Psoas muscle (tissue), 8 donors: ENCODE data around the gene WWOX. TPM values are rescaled to one million over a fixed set of nuclear protein-coding genes. Genes with fewer than 3 reads are reported as not detected.

Experiments
- ATAC-seq, 4 donors: fragments of 200-7000 bp; cut with Tn5 transposase; one replicate each; pipeline ENCODE4 v1.9.1; 2020; ENCODE audit warnings: moderate library complexity in 3 of 4, mild to moderate bottlenecking in 2 of 4
- DNase-seq, 2 donors: peaks; one replicate each; pipeline ENCODE4 v3.0.0-alpha.2; 2020
- H3K27ac ChIP-seq: fragments of 200-600 bp; one replicate; pipeline ENCODE4 v1.8.0; 2022
- H3K27me3 ChIP-seq, 3 donors: fragments of 200-600 bp in 1 of 3; one replicate each; pipeline versions ENCODE4 v1.6.1 to v1.8.0; 2013 to 2022; ENCODE audit warnings: low read length in 2 of 3, mild to moderate bottlenecking in 2 of 3, moderate library complexity in 1 of 3; ENCODE audit not compliant: insufficient read depth in 3 of 3
- H3K36me3 ChIP-seq, 2 donors: fragments of 200-600 bp in 1 of 2; one replicate each; pipeline versions ENCODE4 v1.6.1 to v1.8.0; 2013 to 2022; ENCODE audit warnings: low read depth in 1 of 2, mild to moderate bottlenecking in 1 of 2, moderate library complexity in 1 of 2; ENCODE audit not compliant: insufficient read depth in 1 of 2
- H3K4me1 ChIP-seq: fragments of 200-600 bp; one replicate; pipeline ENCODE4 v1.8.0; 2022
- H3K4me3 ChIP-seq: fragments of 200-600 bp; one replicate; pipeline ENCODE4 v1.8.0; 2022; ENCODE audit warnings: mild to moderate bottlenecking
- H3K9me3 ChIP-seq: fragments of 200-600 bp; one replicate; pipeline ENCODE4 v1.8.0; 2022
- CTCF ChIP-seq: fragments of 200-600 bp; IDR thresholded peaks from one replicate; pipeline ENCODE4 v1.8.0; 2022; ENCODE audit warnings: antibody characterized with exemption
- WGBS, 3 donors: extraction: QIAGEN DNeasy Blood & Tissue Kit; methylation state at CpG; one replicate each; pipeline versions ENCODE4 v1.1.6 to v1.1.7; 2013; 5-methylcytosine and 5-hydroxymethylcytosine counted together
- intact Hi-C, 2 donors: fragments of 100-400 bp; cut with DNase I; formaldehyde crosslinking; loops; one replicate each; pipeline versions ENCODE4 v1.11.0 to v1.14.2; 2022
- polyA plus RNA-seq, 3 donors: library from polyadenylated mRNA; stranded (reverse); fragments of 200-250 nt; gene quantifications; one replicate each; pipeline ENCODE4 v1.2.3, GENCODE V29; 2013
- total RNA-seq, 4 donors: library from RNA; stranded (reverse); fragmentation: NEBNext Ultra II Directional in 2 of 4; extraction: Animal tissue kit (Norgen Biotek cat#: 25700) in 2 of 4; gene quantifications; one replicate each; pipeline versions ENCODE4 v1.2.1 to v1.2.4, GENCODE V29; 2021 to 2023
- donor health status: healthy with polysubstance abuse.
- donor health status: DM: no; HTN: no; CAD: no; lungs with moderate emphysema.
- donor health status: Bipolar disorder and iron deficiency.
- donor health status: healthy.
- donor health status: DM: yes; HTN: yes; CAD: no.
- donor health status: DM: no; HTN: no; CAD: no.
- donor health status: DM: no; HTN: no; CAD: no.
- donor health status: DM: yes; HTN: yes; CAD: no.

Gene WWOX
- total and polyA plus RNA-seq, 7 donors: 3.1 to 6.6 (median 5.0) TPM

- ATAC-seq (no peak), DNase-seq (no peak)
- intact Hi-C loops: loop anchor here (5.0 to 10.0 kb wide), 3 partner anchors 313 to 1475 kb away; partner anchors contain the start of gene MAF (in 2 of the 2)
- Histone ChIP-seq H3K27me3 (no peaks in the 10 kb centered on the region), H3K9me3 (no peaks in the 10 kb centered on the region), H3K27ac (no peak overlapping the region), H3K36me3 (no peaks in the 10 kb centered on the region), H3K4me1 (peaks cover 15% of the 10 kb centered on the region), H3K4me3 (no peak overlapping the region)
- 55 to 72% (median 64%) methylated on average over 2 of the region's 2 CpGs for WGBS, 3 donors
- TF ChIP-seq CTCF: no peak
These were observed 29.9 kb downstream of the WWOX start for GRCh38 chr16:78129349-78129748.

- 71 to 86% (median 83%) methylated on average over 4 of the region's 4 CpGs for WGBS, 3 donors
- intact Hi-C loops: no loop called here
- DNase-seq (no peak), ATAC-seq (no peak)
- TF ChIP-seq CTCF: no peak
- no peaks in the 10 kb centered on the region for H3K36me3 ChIP-seq
- peaks cover 15% of the 10 kb centered on the region for H3K4me1 ChIP-seq
- H3K4me3 ChIP-seq: no peak overlapping the region
- no peak overlapping the region for H3K27ac ChIP-seq
- no peaks in the 10 kb centered on the region for H3K27me3 ChIP-seq
- H3K9me3 ChIP-seq: no peaks in the 10 kb centered on the region
These were observed 30.7 kb downstream of the WWOX start for GRCh38 chr16:78130083-78130608.

GRCh38 chr16:78130950-78131349, 31.5 kb downstream of the WWOX start:
- no peak overlapping the region for H3K27ac ChIP-seq
- peaks cover 15% of the 10 kb centered on the region for H3K4me1 ChIP-seq
- H3K9me3 ChIP-seq: no peaks in the 10 kb centered on the region
- TF ChIP-seq CTCF: no peak
- no peaks in the 10 kb centered on the region for H3K36me3 ChIP-seq
- WGBS, 3 donors: 78 to 88% (median 78%) methylated on average over 5 of the region's 5 CpGs
- H3K27me3 ChIP-seq: no peaks in the 10 kb centered on the region
- ATAC-seq: no peak
- intact Hi-C loops: no loop called here
- H3K4me3 ChIP-seq: no peak overlapping the region
- DNase-seq: no peak

GRCh38 chr16:78133919-78134318, 34.5 kb downstream of the WWOX start:
- Histone ChIP-seq H3K36me3 (no peaks in the 10 kb centered on the region), H3K4me3 (no peak overlapping the region), H3K9me3 (no peaks in the 10 kb centered on the region), H3K27me3 (no peaks in the 10 kb centered on the region), H3K4me1 (no peaks in the 10 kb centered on the region), H3K27ac (no peak overlapping the region)
- WGBS, 3 donors: 96 to 97% (median 97%) methylated on average over 2 of the region's 2 CpGs
- intact Hi-C loops: no loop called here
- DNase-seq (no peak), ATAC-seq (no peak)
- TF ChIP-seq CTCF: no peak
